HG03439 (cell line): Measurements from ENCODE around the gene MAST2.
"Not testable (repeated sequence)": the region's sequence is repeated elsewhere in the genome, so short reads cannot be mapped to it uniquely, and the experiment has no call there.

ENCODE experiments used
- ATAC-seq: cut with Tn5 transposase; IDR thresholded peaks from one replicate; pipeline ENCODE4 v1.9.1; 2021; ENCODE audit warnings: mild to moderate bottlenecking, moderate library complexity; ENCODE audit not compliant: unreplicated experiment

Gene MAST2

DNA sequence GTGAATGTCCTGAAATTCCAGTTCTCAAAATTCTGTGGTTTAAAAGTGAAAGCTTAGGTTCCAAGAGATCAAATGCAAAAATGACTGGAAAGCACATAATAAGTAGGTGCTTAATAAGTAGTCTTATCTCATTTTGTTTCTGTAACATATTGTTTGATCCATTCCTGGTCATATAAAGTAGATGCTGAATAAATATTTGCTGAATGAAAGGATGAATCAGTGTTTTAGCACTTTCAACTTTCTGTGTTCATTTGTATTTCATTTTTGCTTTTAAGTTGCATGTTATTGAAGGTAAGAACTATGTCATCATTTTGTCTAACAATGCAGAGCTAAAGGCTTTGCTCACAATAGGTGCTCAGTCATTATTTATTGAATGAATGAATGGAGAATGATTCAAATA lies 6.3 kb downstream of the MAST2 start:
- ATAC-seq, result no peak

GRCh38 chr1:45814776-45815175 lies 11.4 kb downstream of the MAST2 start:
- ATAC-seq, result no peak

DNA sequence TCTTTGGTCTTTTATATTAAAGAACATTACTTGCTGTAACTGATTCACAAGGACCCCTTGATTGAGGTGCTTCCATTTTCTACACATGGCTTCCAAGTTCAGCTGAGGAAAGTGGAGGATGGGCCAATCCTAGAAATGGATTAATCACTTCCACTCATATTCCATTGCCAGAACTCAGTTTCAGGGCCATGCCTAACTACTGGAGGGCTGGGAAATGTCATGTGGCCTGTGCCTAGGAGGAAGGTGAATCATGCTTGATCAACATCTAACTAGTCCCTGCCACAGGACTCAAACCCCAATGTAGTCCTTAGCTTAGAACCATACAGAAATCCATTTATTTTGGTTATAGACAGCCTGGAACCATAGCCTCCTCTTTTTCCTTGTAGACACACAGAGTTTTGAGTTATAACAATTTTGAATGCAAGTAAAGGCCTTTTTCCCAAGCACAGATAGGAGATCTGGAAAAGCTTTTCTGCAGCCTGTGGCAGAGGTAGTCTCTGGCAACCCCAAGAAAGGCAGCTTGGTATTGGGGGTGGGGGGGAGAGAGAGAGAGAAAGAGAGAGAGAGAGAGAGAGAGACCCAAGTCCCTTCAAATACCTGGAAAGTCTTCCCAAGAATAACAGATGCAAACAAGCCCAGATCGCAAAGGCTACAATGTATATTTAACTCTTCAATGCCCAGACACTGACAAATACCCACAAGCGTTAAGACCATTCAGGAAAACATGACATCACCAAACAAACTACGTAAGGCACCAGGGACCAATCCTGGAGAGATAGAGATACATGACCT lies 12.5 kb downstream of the MAST2 start:
- no peak for ATAC-seq

DNA sequence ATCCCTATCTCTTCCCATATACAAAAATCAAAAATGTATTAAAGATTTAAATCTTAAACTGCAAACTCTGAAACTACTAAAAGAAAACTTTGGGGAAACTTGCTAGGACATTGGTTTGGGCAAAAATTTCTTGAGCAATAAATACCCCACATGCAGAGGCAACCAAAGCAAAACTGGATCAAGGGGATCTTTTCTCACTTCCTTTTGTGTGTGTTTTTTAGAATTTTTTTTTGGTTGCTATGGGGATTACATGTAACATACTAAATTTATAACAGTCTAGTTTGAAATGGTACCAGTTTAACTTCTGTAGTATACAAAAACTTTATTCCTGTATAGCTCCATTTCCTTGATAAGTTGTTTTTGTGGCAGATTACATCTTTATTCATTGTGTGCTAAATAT lies 16.8 kb downstream of the MAST2 start:
- ATAC-seq, result no peak

DNA sequence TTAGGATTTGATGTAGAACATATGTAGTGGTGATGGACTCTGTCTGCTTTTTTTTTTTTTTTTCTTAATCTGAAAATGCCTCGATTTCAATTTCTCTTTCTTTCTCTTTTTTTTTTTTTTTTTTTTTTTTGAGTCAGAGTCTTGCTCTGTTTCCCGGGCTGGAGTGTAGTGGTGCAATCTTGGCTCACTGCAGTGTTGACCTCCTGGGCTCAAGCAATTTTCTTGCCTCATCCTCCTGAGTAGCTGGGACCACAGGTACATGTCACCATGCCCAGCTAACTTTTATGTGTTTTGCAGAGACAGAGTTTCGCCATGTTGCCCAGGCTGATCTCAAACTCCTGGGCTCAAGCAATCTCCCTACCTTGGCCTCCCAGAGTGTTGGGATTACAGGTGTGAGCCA lies 17.4 kb downstream of the MAST2 start:
- no peak for ATAC-seq

DNA sequence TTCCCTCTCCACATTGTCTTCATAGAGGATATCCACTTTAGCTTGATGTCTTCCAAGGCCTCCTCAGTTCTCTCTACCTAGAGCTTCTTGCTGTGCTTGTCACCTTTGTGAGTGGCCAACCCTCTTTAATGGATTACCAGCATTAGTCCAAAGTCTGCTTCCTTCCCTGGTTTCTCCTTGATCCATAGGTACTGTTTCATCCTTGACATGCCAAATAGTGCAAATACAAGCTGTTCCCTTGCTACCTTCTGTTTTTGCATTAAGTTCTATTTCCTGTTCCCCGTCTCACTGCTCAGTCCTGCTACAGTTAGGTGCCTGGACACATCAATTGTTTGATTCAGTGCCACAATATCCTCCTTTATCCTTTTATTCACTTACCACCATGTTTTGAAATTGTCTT lies 19.2 kb downstream of the MAST2 start:
- ATAC-seq, result no peak

DNA sequence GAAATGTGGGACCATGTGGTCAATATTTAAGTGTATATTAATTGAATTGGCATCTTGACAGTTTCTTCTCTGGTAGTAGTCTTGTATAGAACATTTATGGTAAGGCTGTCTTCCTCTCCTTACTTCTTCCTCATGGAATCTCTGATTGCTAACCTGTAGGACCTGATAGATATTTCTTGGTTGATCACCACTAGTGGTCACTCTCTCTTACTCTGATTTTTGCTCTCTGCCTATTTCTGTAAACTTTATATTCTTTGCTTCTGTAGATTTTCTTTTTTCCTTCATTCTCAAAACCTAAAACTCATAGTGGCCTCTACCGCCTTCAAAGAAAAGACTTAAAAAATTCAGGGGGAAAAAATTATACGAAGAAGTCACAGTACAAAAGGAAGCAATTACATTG lies 21.2 kb downstream of the MAST2 start:
- no peak for ATAC-seq

DNA sequence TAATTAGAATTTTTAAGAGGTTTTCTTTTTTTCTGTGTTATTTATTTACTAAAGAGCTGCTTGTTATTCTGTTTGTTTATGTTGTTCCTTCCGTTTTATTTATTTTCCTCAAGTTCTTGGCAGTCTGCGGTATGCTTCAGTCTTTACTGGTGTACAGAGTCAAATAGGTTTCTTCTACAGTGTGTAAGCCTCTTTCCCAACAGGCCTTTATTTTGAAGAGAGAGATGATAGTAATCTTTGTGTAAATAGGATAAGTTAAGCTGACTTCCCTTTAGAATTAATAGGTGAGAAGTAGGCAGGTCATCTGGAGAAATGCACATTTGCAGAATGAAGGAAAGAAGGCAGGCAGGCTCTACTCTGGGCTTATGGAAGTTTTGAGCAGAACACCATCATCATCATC lies 23.8 kb downstream of the MAST2 start:
- ATAC-seq, result no peak

DNA sequence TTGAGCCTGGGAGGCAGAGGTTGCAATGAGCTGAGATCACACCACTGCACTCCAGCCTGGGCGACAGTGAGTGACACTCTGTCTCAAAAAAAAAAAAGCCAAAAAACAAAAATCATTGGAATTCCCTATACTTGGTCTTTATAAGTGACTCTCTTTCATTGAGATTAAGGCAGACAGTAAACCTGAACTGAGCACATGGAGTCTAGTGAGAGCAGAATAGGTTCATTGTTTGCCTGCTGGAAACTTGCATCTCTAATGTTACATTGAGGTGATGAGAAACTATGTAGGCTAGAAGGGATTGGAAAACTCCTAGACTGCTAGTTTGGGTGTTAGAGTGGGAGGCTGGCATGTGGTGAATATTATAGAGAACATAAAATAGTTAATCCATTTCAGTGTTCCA lies 25.4 kb downstream of the MAST2 start:
- ATAC-seq, result no peak

- ATAC-seq, result no peak
These were observed 29.9 kb downstream of the MAST2 start for GRCh38 chr1:45833361-45833760.

DNA sequence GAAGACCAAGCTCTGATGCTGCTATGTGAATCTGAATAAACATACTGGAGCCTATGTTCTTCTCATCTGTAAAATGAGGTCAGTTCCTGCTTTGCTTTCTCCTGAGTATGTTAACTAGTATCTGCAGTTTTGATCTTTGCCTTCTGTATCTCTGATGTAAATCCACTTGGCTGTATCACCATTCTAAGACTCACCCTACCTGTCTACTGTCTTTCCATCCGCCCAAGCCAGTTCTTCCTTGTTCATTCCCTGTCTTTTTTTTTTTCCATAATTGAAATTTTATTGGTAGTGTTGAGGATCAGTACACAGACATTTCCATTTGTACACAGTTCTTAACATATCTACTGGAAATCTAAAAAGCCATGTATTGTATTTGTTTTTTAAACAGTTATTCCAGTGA lies 31.3 kb downstream of the MAST2 start:
- no peak for ATAC-seq

- no peak for ATAC-seq
These were observed 33.0 kb downstream of the MAST2 start for GRCh38 chr1:45836451-45836850.

DNA sequence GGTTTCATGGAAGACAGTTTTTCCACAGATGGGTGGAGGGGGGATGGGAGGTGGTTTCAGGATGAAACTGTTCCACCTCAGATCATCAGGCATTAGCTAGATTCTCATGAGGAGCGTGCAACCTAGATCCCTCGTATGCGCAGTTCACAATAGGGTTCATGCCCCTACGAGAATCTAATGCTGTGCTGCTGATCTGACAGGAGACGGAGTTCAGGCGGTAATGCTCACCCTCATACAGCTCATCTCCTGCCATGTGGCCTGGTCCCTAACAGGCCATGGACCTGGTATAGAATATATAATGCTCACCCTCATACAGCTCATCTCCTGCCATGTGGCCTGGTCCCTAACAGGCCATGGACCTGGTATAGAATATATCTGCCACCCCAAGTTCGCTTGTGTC lies 33.4 kb downstream of the MAST2 start:
- ATAC-seq, result not testable (repeated sequence)

DNA sequence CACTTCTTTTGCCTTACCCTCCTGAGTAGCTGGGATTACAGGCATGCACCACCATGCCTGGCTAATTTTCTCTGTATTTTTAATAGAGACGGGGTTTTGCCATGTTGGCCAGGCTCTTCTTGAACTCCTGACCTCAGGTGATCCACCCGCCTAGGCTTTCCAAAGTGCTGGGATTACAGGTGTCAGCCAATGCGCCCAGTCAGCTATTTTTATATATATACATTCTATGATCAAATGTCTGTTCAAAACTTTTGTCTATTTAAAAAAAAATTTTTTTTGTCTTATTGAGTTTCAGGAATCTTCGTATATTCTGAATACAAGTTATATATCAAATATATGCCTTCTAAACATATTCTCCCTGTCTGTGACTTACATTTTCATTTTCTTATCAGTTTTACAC lies 34.9 kb downstream of the MAST2 start:
- not testable (repeated sequence) for ATAC-seq

DNA sequence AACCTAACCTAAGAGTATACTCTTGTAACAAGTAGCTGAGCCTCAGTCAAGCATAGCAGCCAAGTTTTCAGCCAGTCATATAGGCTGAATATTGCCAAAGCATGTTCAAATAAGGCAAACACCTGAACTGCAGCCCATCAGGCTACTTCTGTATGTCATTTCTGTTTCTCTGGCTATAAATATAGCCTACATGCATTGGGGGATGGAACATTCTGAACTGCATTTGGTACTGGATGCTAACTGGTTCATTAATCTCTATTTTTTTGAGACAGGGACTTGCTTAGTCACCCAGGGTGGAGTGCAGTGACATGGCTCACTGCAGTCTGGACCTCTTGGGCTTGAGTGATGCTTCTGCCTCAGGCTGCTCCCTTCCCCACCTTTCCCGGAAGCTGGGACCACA lies 37.3 kb downstream of the MAST2 start:
- ATAC-seq, result no peak

GRCh38 chr1:45842786-45843185 lies 39.4 kb downstream of the MAST2 start:
- no peak for ATAC-seq

- ATAC-seq, result no peak
These were observed 40.1 kb downstream of the MAST2 start for GRCh38 chr1:45843474-45843905.

DNA sequence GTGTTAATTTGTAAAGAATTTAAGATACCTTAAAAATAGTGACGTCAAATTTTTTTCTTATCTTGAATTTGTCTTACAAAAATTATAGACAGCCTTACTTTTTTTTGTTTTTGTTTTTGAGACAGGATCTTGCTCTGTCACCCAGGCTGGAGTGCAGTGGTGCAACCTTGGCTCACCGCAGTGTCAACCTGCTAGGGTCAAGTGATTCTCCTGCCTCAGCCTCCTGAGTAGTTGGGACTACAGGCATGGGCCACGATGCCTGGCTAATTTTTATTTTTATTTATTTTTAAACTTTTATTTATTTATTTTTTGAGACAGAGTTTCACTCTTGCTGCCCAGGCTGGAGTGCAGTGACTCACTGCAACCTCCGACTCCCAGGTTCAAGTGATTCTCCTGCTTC lies 40.6 kb downstream of the MAST2 start:
- ATAC-seq, result not testable (repeated sequence)

DNA sequence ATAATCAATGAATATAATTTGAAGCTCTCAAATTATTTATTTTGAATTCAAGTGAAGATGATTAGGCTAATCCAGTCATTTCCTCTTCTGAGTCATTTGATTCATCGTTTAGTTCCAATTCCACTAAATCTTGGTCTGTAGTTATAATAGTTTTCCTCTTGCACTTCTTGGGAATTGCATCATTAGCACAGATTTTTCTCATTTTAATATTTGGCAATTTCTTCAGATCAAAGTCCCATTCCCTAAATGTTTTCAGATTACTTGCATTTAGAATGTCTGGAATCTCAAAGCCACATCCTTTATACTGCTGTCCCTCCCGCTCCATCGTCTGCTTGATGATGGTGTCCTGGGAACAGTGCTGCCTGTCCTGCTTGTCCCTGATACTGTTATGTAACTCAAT lies 43.5 kb downstream of the MAST2 start:
- no peak for ATAC-seq

- ATAC-seq, result no peak
These were observed 44.7 kb downstream of the MAST2 start for GRCh38 chr1:45848097-45848496.

DNA sequence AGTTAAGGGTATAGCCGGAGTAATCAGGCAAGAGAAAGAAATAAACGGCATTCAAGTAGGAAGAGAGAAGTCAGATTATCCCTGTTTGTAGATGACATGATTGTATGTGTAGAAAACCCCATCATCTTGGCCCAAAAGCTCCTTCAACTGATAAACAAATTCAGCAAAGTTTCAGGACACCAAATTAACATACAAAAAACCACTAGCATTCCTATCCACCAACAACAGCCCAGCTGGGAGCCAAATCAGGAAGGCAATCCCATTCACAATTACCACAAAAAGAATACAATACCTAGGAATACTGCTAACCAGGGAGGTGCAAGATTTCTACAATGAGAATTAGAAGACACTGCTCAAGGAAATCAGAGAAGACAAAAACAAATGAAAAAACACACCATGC lies 45.3 kb downstream of the MAST2 start:
- ATAC-seq, result no peak

DNA sequence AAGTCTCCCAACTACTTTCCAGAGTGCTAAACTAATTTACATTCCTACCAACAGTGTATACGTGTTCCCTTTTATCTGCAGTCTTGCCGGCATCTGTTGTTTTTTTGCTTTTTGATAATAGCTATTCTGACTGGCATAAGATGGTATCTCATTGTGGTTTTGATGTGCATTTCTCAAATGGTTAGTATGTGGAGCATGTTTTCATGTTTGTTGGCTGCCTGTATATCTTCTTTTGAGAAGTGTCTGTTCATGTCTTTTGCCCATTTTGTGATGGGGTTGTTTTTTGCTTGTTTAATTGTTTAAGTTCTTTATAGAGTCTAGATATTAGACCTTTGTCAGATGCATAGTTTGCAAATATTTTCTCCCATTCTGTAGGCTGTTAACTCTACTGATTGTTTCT lies 46.6 kb downstream of the MAST2 start:
- no peak for ATAC-seq

GRCh38 chr1:45854724-45855123 lies 51.3 kb downstream of the MAST2 start:
- ATAC-seq, result no peak
